ENCODE results near the gene UBAC1. TPM values are rescaled to one million over a fixed set of nuclear protein-coding genes. Genes with fewer than 3 reads are reported as not detected.

The UBAC1 gene
- polyA plus RNA-seq, 1 donor (not counting 4 experiments of a cell fraction or from before 2014, with no cell fraction given), result 50.7 TPM

GRCh38 chr9:135927195-135928013, 33.8 kb downstream of the UBAC1 start:
- Histone ChIP-seq H3K9me3 (ENCODE audit: control insufficient read depth, low read depth, low read length) (no peaks in the 10 kb centered on the region), H3K9me1 (ENCODE audit: control insufficient read depth, extremely low read depth, insufficient read depth, low read length) (no peaks in the 10 kb centered on the region), H3K4me2 (ENCODE audit: control insufficient read depth, extremely low read depth, insufficient read depth, low read depth, low read length) (peak overlapping the region; percentile 41), H3K27me3 (ENCODE audit: control insufficient read depth, extremely low read depth, insufficient read depth, low read length) (no peaks in the 10 kb centered on the region), H3K27ac (ENCODE audit: control insufficient read depth, insufficient read depth, low read length) (no peak overlapping the region), H3K9ac (ENCODE audit: control insufficient read depth, extremely low read depth, insufficient read depth, low read length) (peak overlapping the region; percentile 6), H3K4me1 (ENCODE audit: control insufficient read depth, extremely low read depth, insufficient read depth, low read length) (peaks cover 14% of the 10 kb centered on the region), H4K20me1 (ENCODE audit: control insufficient read depth, extremely low read depth, insufficient read depth, low read length) (peaks cover 2% of the 10 kb centered on the region), H3K4me3 (ENCODE audit: control insufficient read depth in 2 of 3, extremely low read depth in 1 of 3, insufficient read depth in 2 of 3, low read depth in 1 of 3, low read length in 3 of 3) (peak overlapping the region in 1 of 3 experiments; percentile 7), H3K79me2 (ENCODE audit: control insufficient read depth, insufficient read depth, low read length) (no peaks in the 10 kb centered on the region), H2AFZ (ENCODE audit: control insufficient read depth, low read length) (no peak overlapping the region), H3K36me3 (ENCODE audit: control insufficient read depth in 2 of 2, extremely low read depth in 1 of 2, insufficient read depth in 2 of 2, low read length in 2 of 2) (peaks cover 0 to 12% of the 10 kb centered on the region in 2 experiments)
- DNase-seq (ENCODE audit: low read depth, low spot score) (no peak), FAIRE-seq (no peak)
- dilution Hi-C loops (cut with MboI; ENCODE audit: extremely low pct_ligation_motif_present, low sequenced_read_pairs), result no loop called here
- TF ChIP-seq CTCF (optimal IDR thresholded peaks at IDR 0.05 in 1 of 3, IDR thresholded peaks at IDR 0.05 in 1 of 3, conservative IDR thresholded peaks at IDR 0.05 in 1 of 3; ENCODE audit: extremely low read depth in 1 of 3, insufficient read depth in 2 of 3, low read length in 3 of 3), result no peak
- TF ChIP-seq EZH2 (IDR thresholded peaks at IDR 0.05; ENCODE audit: low read length), result no peak

- Histone ChIP-seq H3K4me2 (ENCODE audit: control insufficient read depth, extremely low read depth, insufficient read depth, low read depth, low read length) (peak overlapping the region; percentile 41), H3K4me1 (ENCODE audit: control insufficient read depth, extremely low read depth, insufficient read depth, low read length) (peaks cover 14% of the 10 kb centered on the region), H4K20me1 (ENCODE audit: control insufficient read depth, extremely low read depth, insufficient read depth, low read length) (peaks cover 2% of the 10 kb centered on the region), H3K79me2 (ENCODE audit: control insufficient read depth, insufficient read depth, low read length) (no peaks in the 10 kb centered on the region), H2AFZ (ENCODE audit: control insufficient read depth, low read length) (no peak overlapping the region), H3K27ac (ENCODE audit: control insufficient read depth, insufficient read depth, low read length) (no peak overlapping the region), H3K4me3 (ENCODE audit: control insufficient read depth in 2 of 3, extremely low read depth in 1 of 3, insufficient read depth in 2 of 3, low read depth in 1 of 3, low read length in 3 of 3) (peak overlapping the region in 1 of 3 experiments; percentile 7), H3K27me3 (ENCODE audit: control insufficient read depth, extremely low read depth, insufficient read depth, low read length) (no peaks in the 10 kb centered on the region), H3K9me1 (ENCODE audit: control insufficient read depth, extremely low read depth, insufficient read depth, low read length) (no peaks in the 10 kb centered on the region), H3K36me3 (ENCODE audit: control insufficient read depth in 2 of 2, extremely low read depth in 1 of 2, insufficient read depth in 2 of 2, low read length in 2 of 2) (peaks cover 0 to 12% of the 10 kb centered on the region in 2 experiments), H3K9me3 (ENCODE audit: control insufficient read depth, low read depth, low read length) (no peaks in the 10 kb centered on the region), H3K9ac (ENCODE audit: control insufficient read depth, extremely low read depth, insufficient read depth, low read length) (peak overlapping the region; percentile 6)
- FAIRE-seq (no peak), DNase-seq (ENCODE audit: low read depth, low spot score) (peak; percentile 78)
- dilution Hi-C loops (cut with MboI; ENCODE audit: extremely low pct_ligation_motif_present, low sequenced_read_pairs), result no loop called here
- TF ChIP-seq EZH2 (IDR thresholded peaks at IDR 0.05; ENCODE audit: low read length) (no peak), CTCF (optimal IDR thresholded peaks at IDR 0.05 in 1 of 3, IDR thresholded peaks at IDR 0.05 in 1 of 3, conservative IDR thresholded peaks at IDR 0.05 in 1 of 3; ENCODE audit: extremely low read depth in 1 of 3, insufficient read depth in 2 of 3, low read length in 3 of 3) (no peak)
Observed at GRCh38 chr9:135926402-135927194, 34.6 kb downstream of the UBAC1 start.
